ENCODE data around the gene FASTKD1. TPM values are rescaled to one million over a fixed set of nuclear protein-coding genes. Genes with fewer than 3 reads are reported as not detected.
"Not testable (repeated sequence)": the region's sequence is repeated elsewhere in the genome, so short reads cannot be mapped to it uniquely, and the experiment has no call there.

The FASTKD1 gene
- total RNA-seq (2014; rRNA removed; shearing (Covaris generic)), result 20.2 and 27.7 TPM in 2 replicates

- in situ Hi-C loops (cut with HindIII; ENCODE audit: low sequenced_read_pairs), result no loop called here
- DNase-seq (ENCODE audit: low spot score), result peak; percentile 95
Observed at GRCh38 chr2:169573160-169573973, at the start of gene FASTKD1. FASTKD1 (minus strand) TSS chr2:169573865; CDS start chr2:169572029, 1,836 bp downstream.

GRCh38 chr2:169623235-169623634, 49.6 kb upstream of the FASTKD1 start:
- in situ Hi-C loops (cut with HindIII; ENCODE audit: low sequenced_read_pairs), result no loop called here

GRCh38 chr2:169620509-169620908, 46.8 kb upstream of the FASTKD1 start:
- no peak for DNase-seq (ENCODE audit: low spot score)
- in situ Hi-C loops (cut with HindIII; ENCODE audit: low sequenced_read_pairs), result no loop called here

More at GRCh38 chr2:169623235-169623634, 49.6 kb upstream of the FASTKD1 start:
- no peak for DNase-seq (ENCODE audit: low spot score)

- in situ Hi-C loops (cut with HindIII; ENCODE audit: low sequenced_read_pairs), result no loop called here
- DNase-seq (ENCODE audit: low spot score), result no peak
Observed at GRCh38 chr2:169619946-169620345, 46.3 kb upstream of the FASTKD1 start.

- DNase-seq (ENCODE audit: low spot score); in situ Hi-C loops (cut with HindIII; ENCODE audit: low sequenced_read_pairs): not testable (repeated sequence)
Observed at GRCh38 chr2:169615982-169616381, 42.3 kb upstream of the FASTKD1 start.

- in situ Hi-C loops (cut with HindIII; ENCODE audit: low sequenced_read_pairs), result no loop called here
Observed at GRCh38 chr2:169613876-169614275, 40.2 kb upstream of the FASTKD1 start.

GRCh38 chr2:169609264-169609663, 35.6 kb upstream of the FASTKD1 start:
- DNase-seq (ENCODE audit: low spot score), result no peak
- in situ Hi-C loops (cut with HindIII; ENCODE audit: low sequenced_read_pairs), result no loop called here

More at GRCh38 chr2:169613876-169614275, 40.2 kb upstream of the FASTKD1 start:
- no peak for DNase-seq (ENCODE audit: low spot score)

GRCh38 chr2:169599568-169599967, 25.9 kb upstream of the FASTKD1 start:
- in situ Hi-C loops (cut with HindIII; ENCODE audit: low sequenced_read_pairs), result no loop called here
- no peak for DNase-seq (ENCODE audit: low spot score)

- no peak for DNase-seq (ENCODE audit: low spot score)
- in situ Hi-C loops (cut with HindIII; ENCODE audit: low sequenced_read_pairs), result no loop called here
Observed at GRCh38 chr2:169598982-169599381, 25.3 kb upstream of the FASTKD1 start.

GRCh38 chr2:169596546-169596945, 22.9 kb upstream of the FASTKD1 start:
- DNase-seq (ENCODE audit: low spot score); in situ Hi-C loops (cut with HindIII; ENCODE audit: low sequenced_read_pairs): not testable (repeated sequence)

GRCh38 chr2:169590804-169591203, 17.1 kb upstream of the FASTKD1 start:
- no peak for DNase-seq (ENCODE audit: low spot score)
- in situ Hi-C loops (cut with HindIII; ENCODE audit: low sequenced_read_pairs), result no loop called here

- in situ Hi-C loops (cut with HindIII; ENCODE audit: low sequenced_read_pairs), result no loop called here
- DNase-seq (ENCODE audit: low spot score), result no peak
Observed at GRCh38 chr2:169585673-169586072, 12.0 kb upstream of the FASTKD1 start.

- in situ Hi-C loops (cut with HindIII; ENCODE audit: low sequenced_read_pairs), result no loop called here
- peak; percentile 94 for DNase-seq (ENCODE audit: low spot score)
Observed at GRCh38 chr2:169584005-169584877, 10.6 kb upstream of the FASTKD1 start, which contains the start of gene PPIG. PPIG (plus strand) TSS chr2:169584351; CDS start chr2:169604042, 19,691 bp downstream.

GRCh38 chr2:169583518-169583917, 9.9 kb upstream of the FASTKD1 start:
- no peak for DNase-seq (ENCODE audit: low spot score)
- in situ Hi-C loops (cut with HindIII; ENCODE audit: low sequenced_read_pairs), result no loop called here

- DNase-seq (ENCODE audit: low spot score); in situ Hi-C loops (cut with HindIII; ENCODE audit: low sequenced_read_pairs): not testable (repeated sequence)
Observed at GRCh38 chr2:169582552-169583266, 9.0 kb upstream of the FASTKD1 start.

GRCh38 chr2:169579044-169579443, 5.4 kb upstream of the FASTKD1 start:
- in situ Hi-C loops (cut with HindIII; ENCODE audit: low sequenced_read_pairs), result no loop called here
- DNase-seq (ENCODE audit: low spot score), result no peak

GRCh38 chr2:169575264-169575663, 1.6 kb upstream of the FASTKD1 start:
- in situ Hi-C loops (cut with HindIII; ENCODE audit: low sequenced_read_pairs); DNase-seq (ENCODE audit: low spot score): not testable (repeated sequence)

- in situ Hi-C loops (cut with HindIII; ENCODE audit: low sequenced_read_pairs); DNase-seq (ENCODE audit: low spot score): not testable (repeated sequence)
Observed at GRCh38 chr2:169574539-169574938, 874 bp upstream of the FASTKD1 start.

- in situ Hi-C loops (cut with HindIII; ENCODE audit: low sequenced_read_pairs), result no loop called here
Observed at GRCh38 chr2:169573974-169574299, 272 bp upstream of the FASTKD1 start.

More at GRCh38 chr2:169573974-169574299, 272 bp upstream of the FASTKD1 start:
- DNase-seq (ENCODE audit: low spot score), result no peak

Measured in G401 (cell line).